ENCODE results near the gene MAP3K19.

MAP3K19 gene

GRCh38 chr2:135047300-135047699 is at the start of gene MAP3K19:
Gene MAP3K19 (minus strand): TSS chr2:135047447. CDS start chr2:135024647, 22,800 bp downstream.
- no peak for TF ChIP-seq CTCF (IDR thresholded peaks at IDR 0.05; ENCODE audit: low read depth, low read length)
- DNase-seq (ENCODE audit: low read depth, low spot score), result no peak
- H3K4me3 ChIP-seq (ENCODE audit: low read depth, low read length), result no peak within 1 kb of the TSS
- in situ Hi-C loops (cut with HindIII; ENCODE audit: low sequenced_read_pairs), result no loop called here

GRCh38 chr2:135096665-135097446 is 49.6 kb upstream of the MAP3K19 start:
- TF ChIP-seq CTCF (IDR thresholded peaks at IDR 0.05; ENCODE audit: low read depth, low read length), result no peak
- in situ Hi-C loops (cut with HindIII; ENCODE audit: low sequenced_read_pairs), result no loop called here
- H3K4me3 ChIP-seq (ENCODE audit: low read depth, low read length), result no peak overlapping the region
- DNase-seq (ENCODE audit: low read depth, low spot score), result peak; percentile 3

GRCh38 chr2:135095591-135095990 is 48.3 kb upstream of the MAP3K19 start:
- no peak for TF ChIP-seq CTCF (IDR thresholded peaks at IDR 0.05; ENCODE audit: low read depth, low read length)
- in situ Hi-C loops (cut with HindIII; ENCODE audit: low sequenced_read_pairs), result no loop called here
- no peak for DNase-seq (ENCODE audit: low read depth, low spot score)
- no peak overlapping the region for H3K4me3 ChIP-seq (ENCODE audit: low read depth, low read length)

- no peak overlapping the region for H3K4me3 ChIP-seq (ENCODE audit: low read depth, low read length)
- in situ Hi-C loops (cut with HindIII; ENCODE audit: low sequenced_read_pairs), result no loop called here
- DNase-seq (ENCODE audit: low read depth, low spot score), result no peak
- TF ChIP-seq CTCF (IDR thresholded peaks at IDR 0.05; ENCODE audit: low read depth, low read length), result no peak
Observed at GRCh38 chr2:135094508-135094907, 47.3 kb upstream of the MAP3K19 start.

- DNase-seq (ENCODE audit: low read depth, low spot score), result no peak
- in situ Hi-C loops (cut with HindIII; ENCODE audit: low sequenced_read_pairs), result no loop called here
- TF ChIP-seq CTCF (IDR thresholded peaks at IDR 0.05; ENCODE audit: low read depth, low read length), result no peak
- no peak overlapping the region for H3K4me3 ChIP-seq (ENCODE audit: low read depth, low read length)
Observed at GRCh38 chr2:135093670-135094330, 46.6 kb upstream of the MAP3K19 start.

- in situ Hi-C loops (cut with HindIII; ENCODE audit: low sequenced_read_pairs), result no loop called here
- H3K4me3 ChIP-seq (ENCODE audit: low read depth, low read length), result no peak overlapping the region
- DNase-seq (ENCODE audit: low read depth, low spot score), result no peak
- TF ChIP-seq CTCF (IDR thresholded peaks at IDR 0.05; ENCODE audit: low read depth, low read length), result no peak
Observed at GRCh38 chr2:135093193-135093592, 45.9 kb upstream of the MAP3K19 start.
